Dedifferentiated amniotic fluid mesenchymal stem cell (primary cell): ENCODE measurements around the gene METTL2A.
"Not testable (repeated sequence)": the region's sequence is repeated elsewhere in the genome, so short reads cannot be mapped to it uniquely, and the experiment has no call there.

Source experiments
- DNase-seq: peaks from one replicate; pipeline ENCODE4 v3.0.0-alpha.2; 2016; ENCODE audit errors: extremely low spot score

Gene METTL2A, protein sequence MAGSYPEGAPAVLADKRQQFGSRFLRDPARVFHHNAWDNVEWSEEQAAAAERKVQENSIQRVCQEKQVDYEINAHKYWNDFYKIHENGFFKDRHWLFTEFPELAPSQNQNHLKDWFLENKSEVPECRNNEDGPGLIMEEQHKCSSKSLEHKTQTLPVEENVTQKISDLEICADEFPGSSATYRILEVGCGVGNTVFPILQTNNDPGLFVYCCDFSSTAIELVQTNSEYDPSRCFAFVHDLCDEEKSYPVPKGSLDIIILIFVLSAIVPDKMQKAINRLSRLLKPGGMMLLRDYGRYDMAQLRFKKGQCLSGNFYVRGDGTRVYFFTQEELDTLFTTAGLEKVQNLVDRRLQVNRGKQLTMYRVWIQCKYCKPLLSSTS

DNA sequence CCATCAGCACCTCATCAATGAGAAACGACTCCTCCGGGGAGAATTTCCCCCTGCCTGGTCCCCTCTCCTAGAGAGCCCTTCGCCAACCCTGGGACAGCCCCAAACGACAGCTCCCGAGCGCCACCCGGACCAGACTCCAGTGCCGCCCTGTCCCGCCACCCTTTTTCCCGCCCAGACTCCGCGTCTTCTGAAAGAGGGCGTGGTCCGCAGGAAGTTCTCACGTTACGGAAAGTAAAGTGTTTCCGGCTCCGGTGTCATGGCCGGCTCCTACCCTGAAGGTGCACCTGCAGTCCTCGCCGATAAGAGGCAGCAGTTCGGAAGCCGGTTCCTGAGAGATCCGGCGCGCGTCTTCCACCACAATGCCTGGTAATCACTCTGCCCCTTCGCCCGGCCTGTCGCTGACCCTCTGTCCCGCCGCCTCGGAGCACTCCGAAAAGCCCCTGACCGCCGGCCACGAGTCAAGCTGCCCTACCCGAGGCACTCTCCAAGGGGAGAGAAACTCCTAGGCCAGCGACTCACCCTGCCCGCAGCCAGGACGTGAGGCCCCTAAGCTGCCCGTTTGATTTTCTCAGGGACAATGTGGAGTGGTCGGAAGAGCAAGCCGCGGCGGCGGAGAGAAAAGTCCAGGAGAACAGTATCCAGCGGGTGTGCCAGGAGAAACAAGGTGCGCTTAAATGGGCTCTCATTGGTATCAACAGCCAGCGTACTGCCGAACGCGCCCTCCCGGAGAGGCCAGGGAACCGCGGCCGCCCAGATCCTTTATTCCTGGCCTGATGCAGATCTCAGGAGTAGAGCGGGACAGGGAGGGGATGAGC, at the start of gene METTL2A:
Gene METTL2A (plus strand): TSS at position 251 of the 815 bp plus-strand sequence. CDS start 6 bp downstream, at position 257.
- DNase-seq, result peak; percentile 83

DNA sequence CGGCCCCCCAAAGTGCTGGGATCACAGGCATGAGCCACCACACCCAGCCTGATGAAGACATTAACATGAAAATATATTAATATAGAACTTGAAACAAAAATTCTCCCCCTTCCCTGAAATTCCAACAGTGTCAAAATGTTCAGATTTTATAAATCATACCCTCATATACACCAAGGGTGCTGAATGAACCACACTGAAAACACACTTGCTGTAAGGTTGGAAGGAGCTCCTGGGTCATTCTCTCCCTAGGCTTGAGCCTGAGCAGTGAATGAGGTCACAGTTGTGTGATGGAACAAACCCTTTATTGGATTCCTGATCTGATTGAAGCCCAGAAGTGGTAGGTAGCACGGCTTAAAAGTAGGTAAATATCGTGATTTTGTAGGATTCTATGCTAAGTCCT, 43.4 kb upstream of the METTL2A start, which contains the start of gene EFCAB3:
Gene EFCAB3 (plus strand): TSS at position 301 of the 400 bp plus-strand sequence. CDS start 2,427 bp downstream, outside the sequence.
- no peak for DNase-seq

DNA sequence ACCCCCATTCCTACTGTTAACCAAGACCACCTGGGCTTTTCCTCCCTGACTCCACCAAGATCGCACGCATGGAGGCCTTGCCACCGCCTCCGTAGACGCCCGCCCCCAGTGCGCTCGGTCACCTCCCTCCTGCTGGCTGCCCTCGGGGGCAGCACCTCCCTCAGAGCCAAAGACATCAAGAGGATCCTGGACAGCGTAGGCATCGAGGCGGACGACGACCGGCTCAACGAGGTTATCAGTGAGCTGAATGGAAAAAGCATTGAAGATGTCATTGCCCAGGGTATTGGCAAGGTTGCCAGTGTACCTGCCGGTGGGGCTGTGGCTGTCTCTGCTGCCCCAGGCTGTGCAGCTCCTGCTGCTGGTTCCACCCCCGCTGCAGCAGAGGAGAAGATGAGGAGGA, 42.1 kb upstream of the METTL2A start:
- no peak for DNase-seq

DNA sequence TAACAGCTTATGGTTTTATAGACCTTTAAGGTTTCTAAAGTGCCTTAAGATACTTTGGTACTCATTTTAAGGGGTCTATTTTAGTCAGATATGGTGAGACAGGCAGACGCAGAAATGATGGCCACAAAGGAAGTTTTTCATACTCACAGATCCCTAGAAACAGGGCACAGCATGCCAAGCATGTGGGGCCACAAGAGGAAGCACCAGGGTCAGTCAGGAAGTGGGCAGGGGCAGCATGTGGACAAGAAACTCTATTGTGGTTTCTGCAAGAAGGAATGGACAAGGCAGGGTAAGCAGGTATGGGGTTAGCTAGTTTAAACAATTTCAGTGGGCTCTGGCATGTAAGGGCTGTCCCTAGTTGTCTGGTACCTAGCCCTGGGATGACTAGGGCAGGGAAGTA, 34.8 kb upstream of the METTL2A start:
- DNase-seq, result no peak

DNA sequence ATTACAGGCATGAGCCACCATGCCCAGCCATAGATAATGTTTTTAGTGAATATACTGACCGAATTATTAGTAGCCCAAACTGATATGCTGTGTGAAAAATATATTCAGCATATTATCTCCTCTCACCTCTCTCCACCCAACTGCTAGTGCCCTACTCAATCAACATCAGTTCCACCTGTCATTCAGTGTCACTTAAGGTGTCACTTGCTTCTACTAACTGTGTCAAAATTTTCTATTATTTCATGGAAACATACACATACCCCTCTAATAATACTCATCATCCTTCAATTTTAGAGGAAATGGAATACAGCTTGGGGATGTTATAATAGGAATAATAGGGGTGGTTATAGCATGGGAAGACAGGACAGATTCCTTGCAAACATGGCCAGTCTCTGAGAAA, 30.8 kb upstream of the METTL2A start:
- no peak for DNase-seq

DNA sequence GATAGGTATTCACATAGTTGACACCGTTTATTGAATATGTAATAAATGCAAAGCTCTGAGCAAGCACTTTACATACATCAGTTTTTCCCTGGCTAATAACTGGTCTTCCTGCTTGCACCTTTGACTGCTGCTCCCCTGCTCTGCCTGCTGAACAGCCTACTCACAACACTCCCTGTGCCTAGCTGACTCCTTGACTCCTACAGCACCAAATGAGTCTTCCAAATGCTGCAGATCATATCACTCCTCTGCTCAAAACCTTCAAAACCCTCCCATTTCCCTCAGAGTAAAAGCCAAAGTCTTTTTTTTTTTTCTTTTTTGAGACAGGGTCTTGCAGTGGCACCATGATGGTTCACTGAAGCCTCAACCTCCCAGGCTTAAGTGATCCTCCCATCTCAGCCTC, 24.8 kb upstream of the METTL2A start:
- no peak for DNase-seq

DNA sequence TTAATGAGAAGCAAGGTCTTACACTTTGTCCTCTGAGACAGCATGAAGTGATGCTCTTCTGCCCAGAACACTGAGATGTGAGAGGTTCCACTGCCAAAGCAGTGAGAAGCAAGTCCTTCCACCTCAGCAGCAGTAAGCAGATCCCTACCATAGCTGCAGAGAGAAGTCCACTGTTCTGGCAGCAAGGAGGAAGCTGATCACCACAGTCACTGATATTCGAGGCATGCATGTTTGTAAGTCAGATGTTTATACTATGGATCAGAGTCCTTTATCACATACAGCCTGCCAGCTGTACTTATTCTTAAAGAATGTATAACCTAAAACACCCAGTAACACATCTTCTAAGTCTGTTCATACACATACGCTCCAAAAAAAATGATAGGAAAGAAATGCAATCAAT, 18.2 kb upstream of the METTL2A start:
- no peak for DNase-seq

DNA sequence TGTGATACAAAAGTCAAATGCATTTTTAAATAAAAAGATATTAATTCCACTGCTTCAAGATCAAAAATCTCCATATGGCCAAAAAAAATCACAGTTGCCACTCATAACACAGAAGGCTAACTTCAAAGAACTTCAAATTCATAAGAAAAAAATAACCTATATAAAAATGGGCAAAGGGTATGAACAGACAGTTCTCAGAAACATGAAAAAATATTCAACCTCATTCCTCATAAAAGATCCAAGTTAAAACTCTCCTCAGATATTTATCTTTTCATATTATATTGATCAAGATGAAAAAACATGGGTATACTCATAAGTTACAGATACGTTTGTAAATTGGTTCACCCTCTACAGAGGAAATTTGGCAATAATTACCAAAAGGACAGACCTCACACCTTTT, 10.6 kb upstream of the METTL2A start:
- not testable (repeated sequence) for DNase-seq

DNA sequence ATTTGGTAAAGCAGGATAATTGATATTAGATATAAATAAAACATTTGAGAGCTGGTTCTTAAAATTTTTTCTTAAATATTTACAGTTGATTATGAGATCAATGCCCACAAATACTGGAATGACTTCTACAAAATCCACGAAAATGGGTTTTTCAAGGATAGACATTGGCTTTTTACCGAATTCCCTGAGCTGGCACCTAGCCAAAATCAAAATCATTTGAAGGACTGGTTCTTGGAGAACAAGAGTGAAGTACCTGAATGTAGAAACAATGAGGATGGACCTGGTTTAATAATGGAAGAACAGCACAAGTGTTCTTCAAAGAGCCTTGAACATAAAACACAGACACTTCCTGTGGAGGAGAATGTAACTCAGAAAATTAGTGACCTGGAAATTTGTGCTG, 2.5 kb downstream of the METTL2A start:
- DNase-seq, result not testable (repeated sequence)

DNA sequence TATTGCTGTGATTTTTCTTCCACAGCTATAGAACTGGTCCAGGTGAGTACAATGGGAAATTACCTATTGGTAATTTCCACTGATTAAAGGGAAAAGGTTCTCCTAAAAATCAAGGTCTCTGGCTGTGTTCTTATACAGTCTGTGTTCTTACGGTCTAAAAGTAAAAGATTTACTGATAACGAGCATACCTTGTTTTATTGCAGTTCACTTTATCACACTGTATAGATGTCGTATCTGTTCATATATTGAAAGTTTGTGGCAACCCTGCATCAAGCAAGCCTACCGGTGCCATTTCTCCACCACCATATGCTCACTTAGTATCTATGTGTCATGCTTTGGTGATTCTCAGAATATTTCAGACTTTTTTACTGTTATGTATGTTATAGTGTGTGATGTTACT, 11.6 kb downstream of the METTL2A start:
- not testable (repeated sequence) for DNase-seq

DNA sequence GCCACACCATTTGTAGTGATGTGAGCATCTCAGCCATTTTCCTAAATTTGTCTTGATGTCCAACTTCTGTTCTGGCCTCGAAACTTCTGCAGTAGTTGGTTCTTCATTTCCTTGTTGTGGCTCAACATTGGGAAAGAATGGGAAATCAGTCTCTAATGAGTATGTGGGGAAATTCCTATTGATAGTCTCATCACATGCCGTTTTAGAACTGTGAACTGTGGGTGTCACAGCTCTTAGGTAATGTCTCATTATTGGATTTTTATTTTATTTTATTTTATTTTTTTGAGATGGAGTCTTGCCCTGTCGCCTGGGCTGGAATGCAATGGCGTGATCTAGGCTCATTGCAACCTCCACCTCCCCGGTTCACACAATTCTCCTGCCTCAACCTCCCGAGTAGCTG, 17.5 kb downstream of the METTL2A start:
- DNase-seq, result not testable (repeated sequence)

DNA sequence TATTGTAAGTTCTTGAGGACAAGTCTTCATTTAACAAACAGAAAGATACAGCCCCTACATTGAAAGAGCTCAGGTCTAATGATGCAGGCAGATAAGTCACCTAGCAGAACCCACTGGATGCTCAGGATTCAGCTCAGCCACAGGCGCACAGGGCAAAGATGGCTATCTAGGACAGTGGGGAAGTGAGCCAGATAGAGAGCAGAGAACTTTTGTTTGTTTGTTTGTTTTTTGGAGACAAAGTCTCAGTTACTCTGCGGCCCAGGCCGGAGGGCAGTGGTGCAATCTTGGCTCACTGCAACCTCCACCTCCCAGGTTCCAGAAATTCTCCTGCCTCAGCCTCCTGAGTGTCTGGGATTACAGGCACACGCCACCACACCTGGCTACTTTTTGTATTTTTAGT, 20.4 kb downstream of the METTL2A start:
- DNase-seq, result no peak

DNA sequence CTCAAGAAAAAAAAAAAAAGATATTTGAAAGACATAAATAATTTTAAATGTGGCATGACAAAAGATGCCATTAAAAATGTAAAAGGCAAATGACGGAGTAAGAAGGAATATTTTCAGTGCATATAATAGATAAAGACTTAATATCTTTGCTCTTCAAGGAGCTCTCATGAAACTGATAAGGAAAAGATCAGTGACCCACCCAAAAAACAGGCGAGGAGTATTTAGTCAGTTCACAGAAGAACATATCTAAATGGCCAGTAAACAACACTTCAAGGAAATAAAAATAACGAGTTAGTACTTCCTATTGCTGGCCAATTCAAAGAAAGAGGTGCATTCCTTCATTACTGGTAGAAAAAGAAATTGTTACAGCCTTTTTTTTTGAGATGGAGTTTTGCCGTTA, 22.1 kb downstream of the METTL2A start:
- DNase-seq, result not testable (repeated sequence)

DNA sequence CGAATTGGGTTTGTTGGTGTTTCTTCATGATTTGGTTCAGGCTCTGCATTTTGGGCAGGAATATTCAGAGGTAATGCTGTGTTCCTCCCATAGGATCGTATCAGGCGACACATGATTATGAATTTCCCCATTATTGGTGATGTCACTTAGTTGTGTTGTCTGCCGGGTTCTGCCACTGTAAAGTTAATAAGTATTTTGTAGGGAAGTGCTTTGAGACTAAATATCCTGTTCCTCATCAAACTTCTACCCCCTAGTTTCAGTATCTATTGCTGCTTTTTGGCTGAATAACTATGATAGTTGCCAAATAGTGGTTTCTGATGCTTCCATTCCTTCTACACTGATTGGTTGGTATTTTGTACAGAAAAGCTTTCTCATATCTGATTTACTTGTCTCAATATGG, 28.5 kb downstream of the METTL2A start:
- DNase-seq, result not testable (repeated sequence)

DNA sequence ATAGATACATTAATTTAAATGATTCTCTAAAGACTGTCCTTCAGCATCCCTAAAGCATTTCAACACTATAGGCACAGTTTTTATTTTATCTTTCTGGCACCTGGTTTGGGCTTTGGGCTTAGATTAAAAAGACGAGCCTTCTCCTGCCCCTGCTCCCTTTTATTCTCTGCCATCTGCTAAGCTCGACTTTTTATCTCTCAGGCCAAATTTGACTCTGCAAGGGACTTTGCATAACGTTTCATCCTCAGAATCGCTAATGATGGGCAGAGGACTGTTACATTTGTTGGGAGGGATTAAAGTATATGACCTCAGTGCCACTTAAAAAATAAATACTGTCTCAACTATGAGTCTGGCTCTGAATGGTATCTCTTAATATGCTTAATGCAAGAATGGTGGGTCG, 29.3 kb downstream of the METTL2A start:
- not testable (repeated sequence) for DNase-seq

DNA sequence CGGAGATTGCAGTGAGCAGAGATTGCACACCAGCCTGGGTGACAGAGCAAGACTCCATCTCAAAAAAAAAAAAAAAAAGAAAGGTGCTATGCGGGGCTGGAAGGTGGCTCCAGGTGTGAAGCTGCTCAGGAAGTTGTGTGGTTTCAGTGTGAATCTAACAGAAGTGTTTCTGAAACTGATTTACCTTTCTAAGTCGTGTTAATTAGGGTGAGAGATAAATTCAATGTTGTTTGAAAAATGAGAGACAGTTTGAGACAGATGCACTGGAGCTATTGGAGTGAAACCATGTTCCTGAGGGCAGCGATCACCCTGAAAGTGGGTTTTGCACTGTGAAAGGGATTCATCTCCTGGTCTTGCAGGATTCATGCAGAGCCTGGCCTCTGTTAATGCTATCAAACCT, 30.0 kb downstream of the METTL2A start:
- not testable (repeated sequence) for DNase-seq

DNA sequence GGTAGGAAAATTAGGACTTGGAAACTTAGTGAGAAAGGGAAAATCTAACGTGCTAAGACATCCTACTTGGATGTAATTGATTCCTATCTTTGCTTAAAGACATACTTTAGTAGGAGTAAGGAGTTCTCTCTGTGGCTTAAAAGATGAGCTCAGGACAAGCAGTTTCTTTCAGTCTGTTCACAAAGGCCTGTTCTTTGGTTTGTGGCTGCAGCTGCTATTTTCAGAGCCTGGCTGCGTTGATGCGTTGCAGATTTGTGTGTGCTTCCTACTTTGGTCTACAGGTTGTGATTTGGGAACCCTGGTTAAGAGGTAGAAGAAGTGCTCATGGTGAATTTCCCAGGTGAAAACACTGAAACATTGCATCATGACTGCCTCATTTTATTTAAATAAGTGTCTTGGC, 30.4 kb downstream of the METTL2A start:
- DNase-seq, result not testable (repeated sequence)

DNA sequence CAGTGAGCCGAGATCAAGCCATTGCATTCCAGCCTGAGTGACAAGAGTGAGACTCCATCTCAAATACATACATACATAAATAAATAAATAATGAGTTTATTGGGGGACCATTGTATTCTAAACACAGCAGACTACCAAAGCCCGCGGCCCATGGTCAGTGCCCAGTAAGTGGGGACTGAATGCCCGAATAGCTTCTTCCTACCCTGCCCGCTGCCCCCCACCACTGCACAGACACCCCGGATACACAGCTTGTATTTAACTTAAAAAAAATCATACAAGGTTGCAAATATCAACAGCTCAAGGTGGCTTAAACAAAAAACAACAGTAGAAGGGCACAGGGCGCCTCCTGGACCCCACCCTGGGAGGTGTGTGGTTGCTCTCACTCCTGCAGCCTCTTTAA, 32.3 kb downstream of the METTL2A start:
- no peak for DNase-seq

DNA sequence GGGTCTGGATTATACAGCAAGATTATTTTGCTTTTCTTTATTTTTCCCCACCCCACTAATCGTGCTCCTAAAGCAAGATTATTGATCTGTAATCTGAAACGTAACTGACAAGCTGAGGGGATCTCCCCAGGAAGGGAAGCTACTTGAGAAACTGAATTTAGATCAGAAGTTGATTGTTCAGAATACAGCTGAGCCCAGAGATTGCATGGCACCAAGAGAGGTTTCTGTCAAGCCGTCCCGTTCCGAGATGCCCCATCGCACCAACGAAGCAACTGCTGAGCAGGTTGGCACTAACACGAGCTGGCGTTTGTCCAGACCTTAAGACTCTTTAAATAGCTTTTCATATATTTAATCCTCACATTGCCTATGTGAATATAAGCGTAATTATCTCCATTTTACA, 34.8 kb downstream of the METTL2A start:
- DNase-seq, result not testable (repeated sequence)

DNA sequence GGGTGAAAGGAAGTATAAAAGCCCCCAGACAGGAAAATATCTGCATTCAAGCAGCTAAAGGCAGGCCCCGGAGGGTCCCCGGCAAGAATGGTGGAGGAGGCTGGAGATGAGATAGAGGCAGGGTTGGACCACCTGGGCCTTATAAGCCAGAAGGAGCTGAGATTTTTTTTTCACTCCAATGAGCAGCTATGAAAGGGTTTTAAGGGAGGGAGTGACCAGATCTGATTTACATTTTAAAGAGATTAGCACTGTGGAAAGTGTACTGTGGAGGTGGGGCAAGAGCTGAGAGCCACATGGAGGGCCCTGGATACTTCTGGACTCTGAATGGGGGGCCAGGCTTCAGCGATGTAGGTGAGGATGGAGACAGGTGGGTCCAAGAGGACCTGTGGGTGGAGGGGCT, 40.7 kb downstream of the METTL2A start:
- not testable (repeated sequence) for DNase-seq

DNA sequence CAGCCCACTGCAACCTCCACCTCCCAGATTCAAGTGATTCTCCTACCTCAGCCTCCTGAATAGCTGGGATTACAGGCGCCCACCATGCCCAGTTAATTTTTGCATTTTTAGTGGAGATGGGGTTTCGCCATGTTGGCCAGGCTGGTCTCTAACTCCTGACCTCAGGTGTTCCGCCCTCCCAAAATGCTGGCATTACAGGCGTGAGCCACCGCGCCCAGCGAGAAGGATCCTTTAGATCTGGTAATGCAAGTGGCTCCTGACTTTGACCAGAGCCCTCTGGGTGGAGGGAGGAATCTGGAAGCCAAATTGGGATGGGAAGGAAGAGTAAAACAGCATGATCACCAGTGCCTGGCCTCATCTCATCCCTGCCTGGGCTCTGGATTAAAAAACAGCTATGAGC, 41.6 kb downstream of the METTL2A start:
- not testable (repeated sequence) for DNase-seq

DNA sequence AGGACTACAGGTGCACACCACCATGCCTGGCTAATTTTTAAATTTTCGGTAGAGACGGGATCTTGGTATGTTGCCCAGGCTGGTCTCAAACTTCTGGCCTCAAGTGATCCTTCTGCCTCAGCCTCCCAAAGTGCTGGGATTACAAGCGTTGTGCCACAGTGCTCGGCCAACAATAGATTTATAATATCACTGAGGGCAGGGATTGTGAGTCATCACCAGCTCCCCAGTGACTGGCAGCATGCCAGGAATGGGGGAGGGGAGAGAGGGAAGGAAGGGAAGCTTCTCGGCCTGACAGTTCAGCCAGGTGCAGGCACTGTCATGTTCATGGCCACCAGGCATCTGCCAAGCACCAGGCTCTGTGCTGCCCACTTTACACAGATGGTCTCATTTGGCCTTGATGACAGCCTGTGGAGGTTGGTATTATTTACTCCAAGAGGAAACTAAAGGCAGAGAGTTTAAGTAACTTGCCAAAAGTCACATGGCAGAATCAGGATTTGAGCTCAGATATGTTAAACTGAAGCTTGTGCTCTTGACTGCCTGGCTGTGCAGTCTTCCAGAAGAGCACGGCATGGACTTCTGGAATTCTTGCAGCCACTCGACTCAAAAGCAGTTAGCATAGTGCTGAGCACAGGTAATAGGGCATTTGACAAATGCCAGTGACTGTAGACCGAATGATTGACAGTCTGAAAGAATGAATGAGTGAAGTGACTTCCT, 47.1 kb downstream of the METTL2A start:
- DNase-seq, result not testable (repeated sequence)
